ENCODE data around the gene ERN1.

Gene ERN1

GRCh38 chr17:64107500-64108236 lies 22.3 kb downstream of the ERN1 start:
- no peak for FAIRE-seq

- no peak for FAIRE-seq
Observed at GRCh38 chr17:64106918-64107317, 23.0 kb downstream of the ERN1 start.

GRCh38 chr17:64103391-64104364 lies 26.3 kb downstream of the ERN1 start:
- FAIRE-seq = no peak

DNA sequence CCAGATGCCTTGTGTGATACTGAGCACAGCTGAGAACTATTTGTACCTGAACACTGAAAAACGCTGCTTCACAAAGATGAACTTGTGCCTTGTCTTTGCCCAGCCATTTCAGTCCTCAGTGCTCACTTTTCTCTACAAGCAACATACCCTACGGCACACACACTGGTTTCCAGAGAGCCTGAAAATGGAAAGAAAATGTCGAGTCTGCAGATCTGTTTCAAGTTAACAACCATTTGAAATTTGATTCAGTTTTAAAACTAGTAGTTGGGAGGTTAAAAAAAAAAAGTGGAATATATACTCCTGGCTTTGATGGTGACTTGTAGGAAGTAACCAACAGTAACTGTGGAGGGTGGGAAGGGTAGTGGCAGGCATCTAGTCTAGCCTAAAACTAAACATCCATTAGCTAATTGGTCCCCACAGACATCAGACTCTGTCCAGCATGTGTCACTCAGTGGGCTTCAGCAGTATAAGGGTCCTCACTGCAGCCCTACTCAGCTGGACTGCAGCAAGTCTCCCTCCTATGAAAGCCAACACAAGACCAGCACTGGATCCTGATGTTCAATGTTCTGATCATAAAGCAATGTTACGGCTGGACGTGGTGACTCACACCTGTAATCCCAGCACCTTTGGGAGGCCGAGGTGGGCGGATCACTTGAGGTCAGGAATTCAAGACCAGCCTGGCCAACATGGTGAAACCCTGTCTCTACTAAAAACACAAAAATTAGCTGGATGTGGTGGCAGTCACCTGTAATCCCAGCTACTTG lies 27.1 kb downstream of the ERN1 start:
- FAIRE-seq = no peak

DNA sequence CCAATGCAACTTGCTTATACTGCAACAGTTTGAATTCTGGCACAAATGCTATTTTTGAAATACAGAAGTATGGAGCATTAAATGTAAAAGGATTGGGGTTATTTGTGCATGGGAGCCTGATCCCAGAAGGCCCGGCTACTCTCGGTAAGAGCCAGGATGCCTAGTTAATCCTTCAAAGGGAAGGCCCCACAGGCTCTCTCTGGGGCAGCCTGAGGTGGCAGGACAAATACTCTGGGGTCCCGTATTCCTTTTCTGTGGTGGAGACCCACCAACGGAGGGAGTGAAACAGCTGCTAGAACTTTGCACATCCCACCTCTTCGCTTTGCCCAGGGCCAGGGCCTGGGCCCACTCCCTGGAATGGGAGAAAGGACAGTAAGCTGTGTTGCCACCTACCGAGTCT lies 30.4 kb downstream of the ERN1 start:
- FAIRE-seq = no peak

DNA sequence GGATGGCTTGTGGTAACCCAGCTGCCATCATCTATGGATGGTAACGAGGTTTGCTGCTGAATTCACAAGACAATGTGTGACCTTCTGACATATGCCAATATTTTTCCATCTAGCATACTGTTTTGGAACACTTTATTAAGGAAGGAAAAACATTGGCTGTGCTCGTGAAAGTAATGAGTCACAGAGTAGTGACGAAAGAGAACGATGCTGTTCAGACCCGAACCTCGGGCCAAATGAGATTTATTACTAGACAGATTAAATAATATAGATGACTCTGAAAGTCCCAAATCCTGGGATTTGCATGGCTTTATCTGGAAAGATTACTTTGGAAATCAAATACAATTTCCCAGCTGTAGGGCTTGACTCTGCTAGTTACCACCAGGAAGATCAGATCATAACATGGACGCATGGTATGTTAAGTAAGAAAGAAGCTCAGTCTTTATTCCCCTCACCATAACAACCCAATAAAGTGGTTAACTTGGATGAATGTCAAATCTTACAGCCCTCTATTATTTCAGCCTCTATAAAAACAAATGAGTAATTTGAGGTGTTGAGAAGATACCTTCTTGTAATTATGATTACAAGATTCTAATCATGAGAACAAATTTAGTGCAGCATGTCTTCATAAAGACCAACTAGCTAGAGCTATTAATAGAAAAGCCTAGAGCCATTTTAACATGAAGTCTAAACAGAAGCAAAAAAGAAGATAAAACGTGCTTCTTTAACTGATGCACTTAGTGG lies 32.6 kb downstream of the ERN1 start:
- FAIRE-seq = no peak

DNA sequence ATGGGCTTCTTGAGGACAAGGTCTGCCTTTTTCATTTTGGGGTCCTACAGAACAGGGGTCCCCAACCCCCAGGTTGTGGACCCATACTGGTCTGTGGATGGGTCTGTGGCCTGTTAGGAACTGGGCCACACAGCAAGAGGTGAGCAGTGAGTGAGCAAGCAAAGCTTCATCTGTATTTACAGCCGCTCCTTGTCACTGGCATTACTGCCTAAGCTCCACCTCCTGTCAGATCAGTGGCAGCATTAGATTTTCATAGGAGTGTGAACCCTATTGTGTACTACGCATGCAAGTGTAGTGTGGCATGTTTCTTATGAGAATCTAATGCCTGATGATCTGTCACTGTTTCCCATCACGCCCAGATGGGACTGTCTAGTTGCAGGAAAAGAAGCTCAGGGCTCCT lies 33.9 kb downstream of the ERN1 start:
- FAIRE-seq = no peak

GRCh38 chr17:64095144-64095882 lies 34.6 kb downstream of the ERN1 start:
- no peak for FAIRE-seq

- no peak for FAIRE-seq
Observed at GRCh38 chr17:64094412-64094811, 35.5 kb downstream of the ERN1 start.

GRCh38 chr17:64092952-64093451 lies 36.9 kb downstream of the ERN1 start:
- FAIRE-seq = no peak

- FAIRE-seq = no peak
Observed at GRCh38 chr17:64092113-64092512, 37.8 kb downstream of the ERN1 start.

DNA sequence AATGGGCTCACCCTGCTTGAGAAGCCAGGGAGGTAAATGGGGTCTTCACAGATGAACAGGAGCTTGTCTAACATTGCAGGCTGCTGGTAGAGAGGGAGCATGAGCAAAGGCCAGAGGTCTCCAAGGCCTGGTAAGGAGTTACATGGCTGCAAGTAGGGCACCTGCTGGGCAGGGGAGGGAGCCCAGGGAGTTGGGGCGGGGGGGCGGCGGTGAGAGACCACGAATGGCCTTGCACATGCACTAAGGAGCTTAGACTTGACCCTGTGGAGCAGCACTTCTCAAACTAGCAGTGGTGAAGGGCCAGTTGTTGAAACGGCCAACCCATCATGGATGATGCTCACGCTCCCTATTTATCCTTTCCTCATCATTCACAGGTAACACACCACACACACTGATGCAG lies 38.4 kb downstream of the ERN1 start:
- FAIRE-seq = no peak

DNA sequence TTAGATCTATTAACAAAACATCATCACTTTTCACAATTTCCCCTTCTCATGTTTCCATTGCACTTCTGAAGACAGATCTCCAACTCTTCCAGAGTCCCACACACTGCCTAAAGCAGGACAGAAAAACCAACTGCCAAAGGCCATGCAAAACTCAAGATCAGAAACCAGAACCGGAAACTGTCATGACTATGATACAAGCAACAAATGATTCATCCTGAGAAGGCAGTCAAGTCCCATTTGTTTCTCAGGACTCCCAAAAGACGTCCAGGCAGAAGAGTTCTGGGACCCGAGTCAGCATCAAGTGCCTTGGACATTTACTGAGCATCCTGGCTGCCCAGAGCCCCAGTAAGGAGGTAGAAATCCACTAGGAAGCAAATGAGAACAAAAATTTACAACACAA lies 38.8 kb downstream of the ERN1 start:
- no peak for FAIRE-seq

DNA sequence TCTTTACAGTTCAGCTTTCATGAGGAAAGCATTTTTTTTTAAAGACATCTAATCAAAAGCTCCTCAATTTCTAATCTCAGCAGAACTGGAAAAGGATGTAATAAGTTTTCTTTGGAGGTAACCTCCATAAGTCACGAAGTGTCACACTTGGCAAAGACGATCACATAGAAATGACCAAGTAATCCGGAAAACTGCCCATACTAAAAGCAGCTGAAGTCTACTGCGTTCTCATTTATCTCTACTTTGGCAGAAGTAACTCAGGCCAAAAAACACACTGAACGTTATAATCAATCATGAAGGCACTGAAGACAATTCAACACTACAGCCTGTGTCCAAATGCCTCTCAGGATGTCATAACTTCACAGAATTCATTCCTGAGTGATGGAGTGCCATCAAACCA lies 39.8 kb downstream of the ERN1 start:
- no peak for FAIRE-seq

DNA sequence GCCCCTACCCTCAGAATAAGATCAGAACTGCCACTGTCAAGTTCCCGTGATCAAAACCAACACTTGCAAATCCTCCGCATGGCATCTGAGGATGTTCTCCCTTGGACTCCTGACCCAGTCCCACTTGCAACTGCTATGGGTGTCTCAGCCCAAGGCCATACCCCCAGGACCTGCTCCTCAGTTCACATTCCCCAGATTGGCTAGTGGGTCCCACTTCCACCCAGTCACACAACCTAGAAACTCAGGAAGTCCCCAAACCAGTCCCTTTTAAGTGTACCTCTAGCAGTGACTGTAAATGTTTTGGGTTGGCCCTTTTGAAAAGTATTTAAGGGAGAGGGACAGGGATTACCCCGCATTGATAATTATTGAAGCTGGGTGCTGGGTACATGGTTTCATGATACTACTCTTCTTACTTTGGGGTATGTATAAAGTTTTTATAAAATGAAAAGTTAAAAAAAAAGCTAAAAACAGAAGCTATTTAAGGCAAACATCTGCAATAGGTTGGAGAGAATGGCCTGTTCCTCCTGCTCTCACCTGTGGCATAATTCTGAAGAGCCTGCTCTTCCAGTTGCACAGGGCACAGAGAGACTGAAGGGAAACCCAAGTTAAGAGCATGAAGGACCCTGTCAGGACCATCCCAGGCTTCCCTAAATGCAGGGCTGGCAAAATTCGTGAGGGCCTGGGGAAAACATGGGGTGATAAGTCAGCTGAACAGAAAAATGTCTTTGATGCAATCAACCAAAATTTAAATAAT lies 42.5 kb downstream of the ERN1 start:
- FAIRE-seq = no peak

DNA sequence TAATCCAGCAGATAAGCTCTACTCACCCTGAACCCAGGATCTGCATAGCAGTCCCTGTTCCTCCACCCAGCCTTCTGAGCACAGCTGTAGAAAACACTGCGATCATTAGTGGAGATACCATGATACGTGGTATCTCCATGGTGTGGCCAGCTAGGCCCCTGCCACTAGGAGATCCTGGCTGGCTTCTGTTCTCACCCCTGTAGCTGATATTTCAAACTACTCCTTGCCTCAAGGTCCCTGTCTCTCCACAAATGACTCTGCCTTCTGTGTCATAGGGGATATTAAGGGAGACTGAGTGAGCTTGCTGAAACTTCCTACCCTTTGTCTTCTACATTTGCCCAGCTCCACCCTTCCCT lies 44.3 kb downstream of the ERN1 start:
- FAIRE-seq = no peak

DNA sequence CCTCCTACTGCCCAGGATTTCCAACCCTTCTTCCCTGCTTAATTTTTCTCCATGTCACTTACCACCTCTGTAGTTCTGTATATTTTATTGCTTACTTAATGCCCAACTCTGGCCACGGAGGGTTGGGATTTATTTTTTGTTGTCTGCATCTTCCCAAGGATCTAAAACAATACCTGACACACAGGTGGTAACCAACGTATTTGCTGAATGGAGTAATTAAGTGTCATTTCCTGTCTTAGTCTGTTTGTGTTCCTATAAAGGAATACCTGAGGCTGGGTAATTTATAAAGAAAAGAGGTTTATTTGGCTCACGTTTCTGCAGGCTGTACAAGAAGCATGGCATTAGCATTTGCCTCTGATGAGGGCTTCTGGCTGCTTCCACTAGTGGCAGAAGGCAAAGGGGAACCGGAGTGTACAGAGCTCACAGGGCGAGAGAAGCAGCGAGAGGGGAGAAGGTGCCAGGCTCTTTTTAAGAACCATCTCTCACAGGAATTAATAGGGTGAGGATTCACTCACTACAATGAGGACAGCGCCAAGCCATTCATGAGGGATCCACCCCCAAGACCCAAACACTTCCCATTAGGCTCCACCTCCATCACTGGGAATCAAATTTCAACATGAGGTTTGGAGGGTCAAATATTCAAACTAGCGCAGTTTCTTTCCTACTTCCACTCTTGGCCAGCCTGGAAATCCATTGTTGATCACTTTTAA lies 44.8 kb downstream of the ERN1 start:
- no peak for FAIRE-seq

DNA sequence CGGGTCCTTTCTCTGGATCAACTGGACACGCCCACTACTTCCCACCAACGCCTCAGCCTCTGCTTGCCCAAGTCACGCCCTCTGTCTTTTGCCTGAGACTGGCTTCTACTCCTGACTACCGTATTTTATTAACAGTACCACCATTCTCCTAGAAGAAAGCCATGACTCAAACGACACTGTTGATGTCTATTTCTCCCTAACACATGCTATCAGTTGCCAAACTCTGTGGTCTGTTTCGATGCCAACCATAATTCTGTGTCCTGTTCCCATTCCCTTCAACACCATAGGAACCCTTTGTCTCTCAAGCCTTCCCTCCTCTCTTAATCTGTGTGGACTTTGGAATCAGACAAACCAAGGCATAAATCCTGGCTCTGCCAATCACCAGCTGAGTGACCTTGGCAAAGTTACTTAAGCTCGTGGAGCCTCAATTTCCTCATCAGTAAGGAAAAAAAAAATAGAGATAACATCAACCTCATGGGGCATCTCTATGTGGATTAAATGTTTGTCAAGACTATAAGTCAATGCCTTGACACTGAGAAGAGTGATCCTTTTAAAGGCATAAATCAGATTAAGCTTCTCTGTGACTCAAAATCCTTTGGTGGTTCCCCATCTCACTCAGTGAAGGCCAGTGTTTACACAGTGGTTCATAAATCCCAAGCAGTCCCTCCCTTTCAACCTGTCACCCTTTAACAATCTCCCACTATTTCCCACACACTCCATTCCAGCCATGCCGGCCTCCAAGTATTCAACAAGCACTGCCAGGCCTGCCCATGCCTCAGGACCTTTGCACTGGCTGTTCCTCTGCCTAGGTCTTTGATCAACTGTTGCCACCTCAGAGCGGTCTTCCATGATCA lies 45.6 kb downstream of the ERN1 start:
- no peak for FAIRE-seq

- no peak for FAIRE-seq
Observed at GRCh38 chr17:64083563-64084085, 46.3 kb downstream of the ERN1 start.

All from endometrium (tissue), 2 donors.